Type B pancreatic cell (in vitro differentiated cells): ENCODE results near the gene FAM240B. TPM values are rescaled to one million over a fixed set of nuclear protein-coding genes. Genes with fewer than 3 reads are reported as not detected.

Experiments used
- DNase-seq: peaks from one replicate; pipeline ENCODE4 v3.0.0; 2021; ENCODE audit warnings: mixed read lengths; ENCODE audit not compliant: unreplicated experiment; ENCODE audit errors: extremely low spot score
- H3K27ac Mint-ChIP-seq: 2 replicates; pipeline ENCODE4 v1.8.0; 2021; ENCODE audit warnings: mild to moderate bottlenecking, mixed read lengths
- H3K27me3 Mint-ChIP-seq: 2 replicates; pipeline ENCODE4 v1.8.0; 2021; ENCODE audit warnings: mixed read lengths
- H3K36me3 Mint-ChIP-seq: 2 replicates; pipeline ENCODE4 v1.8.0; 2021; ENCODE audit warnings: mixed read lengths
- H3K4me1 Mint-ChIP-seq: one replicate; pipeline ENCODE4 v1.8.0; 2021; ENCODE audit warnings: mixed read lengths; ENCODE audit not compliant: unreplicated experiment
- H3K4me3 Mint-ChIP-seq: 2 replicates; pipeline ENCODE4 v1.8.0; 2021; ENCODE audit warnings: mild to moderate bottlenecking, mixed read lengths
- H3K9me3 Mint-ChIP-seq: 2 replicates; pipeline ENCODE4 v1.8.0; 2021; ENCODE audit warnings: mixed read lengths
- total RNA-seq: library from RNA; stranded (reverse); gene quantifications from 2 replicates; pipeline ENCODE4 v1.2.1, GENCODE V29; 2021; ENCODE audit warnings: low replicate concordance
- TF ChIP-seq, protein P1 (sequence below): fragments of 200-600 bp; sonication (generic); conservative IDR thresholded peaks from 2 replicates; pipeline ENCODE4 v1.5.0; 2021; ENCODE audit warnings: antibody characterized with exemption, mild to moderate bottlenecking

FAM240B gene
- total RNA-seq, 1 donor from 2014 or later: not detected

- TF ChIP-seq, protein P1, sequence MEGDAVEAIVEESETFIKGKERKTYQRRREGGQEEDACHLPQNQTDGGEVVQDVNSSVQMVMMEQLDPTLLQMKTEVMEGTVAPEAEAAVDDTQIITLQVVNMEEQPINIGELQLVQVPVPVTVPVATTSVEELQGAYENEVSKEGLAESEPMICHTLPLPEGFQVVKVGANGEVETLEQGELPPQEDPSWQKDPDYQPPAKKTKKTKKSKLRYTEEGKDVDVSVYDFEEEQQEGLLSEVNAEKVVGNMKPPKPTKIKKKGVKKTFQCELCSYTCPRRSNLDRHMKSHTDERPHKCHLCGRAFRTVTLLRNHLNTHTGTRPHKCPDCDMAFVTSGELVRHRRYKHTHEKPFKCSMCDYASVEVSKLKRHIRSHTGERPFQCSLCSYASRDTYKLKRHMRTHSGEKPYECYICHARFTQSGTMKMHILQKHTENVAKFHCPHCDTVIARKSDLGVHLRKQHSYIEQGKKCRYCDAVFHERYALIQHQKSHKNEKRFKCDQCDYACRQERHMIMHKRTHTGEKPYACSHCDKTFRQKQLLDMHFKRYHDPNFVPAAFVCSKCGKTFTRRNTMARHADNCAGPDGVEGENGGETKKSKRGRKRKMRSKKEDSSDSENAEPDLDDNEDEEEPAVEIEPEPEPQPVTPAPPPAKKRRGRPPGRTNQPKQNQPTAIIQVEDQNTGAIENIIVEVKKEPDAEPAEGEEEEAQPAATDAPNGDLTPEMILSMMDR: no peak
- H3K27me3 Mint-ChIP-seq: peaks cover 10% of the 10 kb centered on the region
- H3K4me3 Mint-ChIP-seq: no peak overlapping the region
- no peak for DNase-seq
- no peak overlapping the region for H3K27ac Mint-ChIP-seq
- H3K4me1 Mint-ChIP-seq: no peaks in the 10 kb centered on the region
- no peaks in the 10 kb centered on the region for H3K9me3 Mint-ChIP-seq
- H3K36me3 Mint-ChIP-seq: no peaks in the 10 kb centered on the region
Observed at GRCh38 chr9:38700695-38701094, 19.2 kb downstream of the FAM240B start.

DNA sequence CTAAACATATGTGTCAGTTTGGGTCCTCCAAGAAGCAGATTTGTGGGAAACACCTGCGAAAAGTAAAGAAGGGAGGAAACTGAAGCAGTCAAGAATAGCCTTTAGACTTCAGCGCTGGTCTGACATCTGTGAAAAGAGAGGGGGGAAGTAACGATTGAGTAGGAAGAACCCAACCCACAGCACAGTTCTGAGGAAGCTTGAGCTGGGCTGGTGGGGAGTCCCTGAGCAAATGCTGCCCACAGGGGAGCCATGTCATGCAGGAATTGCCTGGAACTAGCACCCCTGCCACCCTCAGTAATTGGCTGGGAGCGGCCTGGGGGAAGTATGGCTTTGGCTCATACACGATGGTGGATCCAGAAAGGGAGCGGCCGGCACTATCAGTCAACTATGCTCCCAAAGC is 20.6 kb downstream of the FAM240B start:
- H3K27me3 Mint-ChIP-seq: peaks cover 6% of the 10 kb centered on the region
- no peak overlapping the region for H3K4me3 Mint-ChIP-seq

DNA sequence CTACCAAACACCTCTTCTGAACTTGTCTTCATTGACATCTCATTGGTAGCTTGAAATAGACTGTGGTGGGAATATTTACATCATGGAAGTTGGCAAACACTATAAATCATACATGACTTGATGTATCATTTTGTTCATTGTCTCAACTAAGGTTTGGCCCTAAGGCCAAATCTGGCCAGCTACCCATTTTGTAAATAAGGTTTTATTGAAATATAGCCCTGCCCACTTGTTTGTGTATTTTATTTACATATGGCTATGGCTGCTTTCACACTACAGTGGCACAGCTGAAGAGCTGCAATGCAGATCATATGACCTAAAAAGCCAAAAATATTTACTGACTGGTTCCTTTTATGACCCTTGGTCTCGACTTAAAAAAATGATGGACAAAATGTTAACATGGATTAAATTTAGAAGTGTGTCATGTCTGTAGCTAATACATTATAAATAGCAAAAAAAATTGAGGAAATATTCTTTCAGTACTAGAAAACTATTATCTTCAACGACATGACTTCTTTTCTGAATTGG is 22.1 kb downstream of the FAM240B start:
- H3K27me3 Mint-ChIP-seq: no peaks in the 10 kb centered on the region
- H3K4me1 Mint-ChIP-seq: no peaks in the 10 kb centered on the region
- no peaks in the 10 kb centered on the region for H3K9me3 Mint-ChIP-seq
- H3K4me3 Mint-ChIP-seq: no peak overlapping the region
- DNase-seq: no peak
- no peak overlapping the region for H3K27ac Mint-ChIP-seq
- no peaks in the 10 kb centered on the region for H3K36me3 Mint-ChIP-seq
- TF ChIP-seq, protein P1: no peak

More for the DNA sequence above, 20.6 kb downstream of the FAM240B start:
- H3K9me3 Mint-ChIP-seq: no peaks in the 10 kb centered on the region
- no peak overlapping the region for H3K27ac Mint-ChIP-seq
- H3K4me1 Mint-ChIP-seq: no peaks in the 10 kb centered on the region
- TF ChIP-seq, protein P1: no peak
- DNase-seq: no peak
- H3K36me3 Mint-ChIP-seq: no peaks in the 10 kb centered on the region

DNA sequence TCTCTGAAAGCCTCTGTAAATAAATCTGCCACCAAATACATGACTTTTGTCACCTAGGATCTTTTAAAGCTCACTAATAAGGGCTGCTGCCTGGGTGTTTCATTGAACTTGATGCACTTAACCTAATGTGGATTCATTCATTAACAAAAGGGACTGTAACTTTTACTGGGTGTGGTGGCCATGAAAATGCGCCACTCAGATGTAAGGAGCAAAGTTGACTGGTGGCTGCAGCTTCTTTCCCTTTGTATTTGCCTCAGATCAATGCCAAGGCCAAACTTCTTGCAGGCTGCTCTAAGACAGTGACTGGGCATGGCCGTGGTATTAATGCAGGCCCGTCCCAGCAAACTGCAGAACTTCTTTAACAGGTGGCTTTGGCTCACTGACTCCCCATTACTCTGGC is 22.9 kb downstream of the FAM240B start:
- H3K9me3 Mint-ChIP-seq: no peaks in the 10 kb centered on the region
- H3K27me3 Mint-ChIP-seq: no peaks in the 10 kb centered on the region
- no peaks in the 10 kb centered on the region for H3K4me1 Mint-ChIP-seq
- no peak overlapping the region for H3K27ac Mint-ChIP-seq
- no peaks in the 10 kb centered on the region for H3K36me3 Mint-ChIP-seq
- no peak overlapping the region for H3K4me3 Mint-ChIP-seq
- no peak for DNase-seq
- TF ChIP-seq, protein P1: no peak

GRCh38 chr9:38694676-38695075 is 25.3 kb downstream of the FAM240B start:
- Mint-ChIP-seq H3K4me3 (no peak overlapping the region), H3K36me3 (no peaks in the 10 kb centered on the region), H3K27ac (no peak overlapping the region), H3K27me3 (peaks cover 9% of the 10 kb centered on the region), H3K9me3 (no peaks in the 10 kb centered on the region), H3K4me1 (peaks cover 5% of the 10 kb centered on the region)
- DNase-seq: no peak
- TF ChIP-seq, protein P1: no peak

GRCh38 chr9:38692707-38693106 is 27.2 kb downstream of the FAM240B start:
- Mint-ChIP-seq H3K4me3 (no peak overlapping the region), H3K27me3 (peaks cover 10% of the 10 kb centered on the region), H3K36me3 (no peaks in the 10 kb centered on the region), H3K4me1 (peaks cover 8% of the 10 kb centered on the region), H3K27ac (no peak overlapping the region), H3K9me3 (no peaks in the 10 kb centered on the region)
- TF ChIP-seq, protein P1: no peak
- no peak for DNase-seq
